ENCODE measurements around the gene ARSG. TPM values are rescaled to one million over a fixed set of nuclear protein-coding genes. Genes with fewer than 3 reads are reported as not detected.

ARSG gene
- total and polyA plus RNA-seq, 12 donors: 0.95 to 6.2 (median 3.5) TPM

- Histone ChIP-seq H3K9me3 (peaks cover 0 to 11% (median 4%) of the 10 kb centered on the region in 11 donors), H3K4me3 (no peak overlapping the region), H3K27me3 (no peaks in the 10 kb centered on the region), H3K36me3 (no peaks in the 10 kb centered on the region), H3K4me1 (peaks cover 0 to 35% (median 18%) of the 10 kb centered on the region in 9 donors), H3K27ac (peak overlapping the region in 7 of 10 donors; percentile 35 to 80 (median 59))
- WGBS, 2 donors: 54 to 55% methylated on average over 7 of the region's 7 CpGs
- ATAC-seq: no peak
- DNase-seq: no peak
- intact Hi-C loops (cut with DNase I): loop anchor here in 5 of 10 donors (5.0 to 10.0 kb wide), 4 partner anchors 45 to 135 kb away; partner anchors contain the start of genes ARSG (in 1 of the 5) and SLC16A6 (in 1 of the 5)
- no peak for TF ChIP-seq CTCF (IDR thresholded peaks at IDR 0.05)
These were observed 105.8 kb downstream of the ARSG start for GRCh38 chr17:68397108-68397536.

GRCh38 chr17:68398691-68399637 is 107.7 kb downstream of the ARSG start:
- DNase-seq: peak; percentile 50 to 59
- peak; percentile 52 to 86 (median 69) for ATAC-seq
- H3K27ac ChIP-seq: peak overlapping the region in 6 of 10 donors; percentile 3 to 50 (median 41)
- no peak overlapping the region for H3K4me3 ChIP-seq
- H3K27me3 ChIP-seq: no peaks in the 10 kb centered on the region
- 17 to 22% methylated on average over 11 of the region's 11 CpGs for WGBS, 2 donors
- peaks cover 0 to 11% (median 4%) of the 10 kb centered on the region in 11 donors for H3K9me3 ChIP-seq
- H3K36me3 ChIP-seq: no peaks in the 10 kb centered on the region
- H3K4me1 ChIP-seq: peaks cover 0 to 35% (median 18%) of the 10 kb centered on the region in 9 donors
- TF ChIP-seq CTCF (IDR thresholded peaks at IDR 0.05): peak; percentile 52 to 87 (median 75)
- intact Hi-C loops (cut with DNase I): loop anchor here in 8 of 10 donors (2.0 to 10.0 kb wide), 5 partner anchors 47 to 137 kb away; partner anchors contain the start of genes ARSG (in 1 of the 8) and SLC16A6 (in 1 of the 8)

GRCh38 chr17:68399638-68400403 is 108.5 kb downstream of the ARSG start:
- intact Hi-C loops (cut with DNase I): loop anchor here in 9 of 10 donors (2.0 to 10.0 kb wide), 6 partner anchors 48 to 138 kb away; partner anchors contain the start of genes ARSG (in 1 of the 9) and SLC16A6 (in 1 of the 9)
- DNase-seq (no peak), ATAC-seq (peak in 7 of 8 donors; percentile 15 to 49 (median 32))
- peak overlapping the region in 6 of 10 donors; percentile 37 to 50 (median 44) for H3K27ac ChIP-seq
- H3K4me3 ChIP-seq: no peak overlapping the region
- H3K27me3 ChIP-seq: no peaks in the 10 kb centered on the region
- H3K4me1 ChIP-seq: peaks cover 0 to 35% (median 18%) of the 10 kb centered on the region in 9 donors
- no peaks in the 10 kb centered on the region for H3K36me3 ChIP-seq
- 42 to 51% methylated on average over 19 of the region's 19 CpGs for WGBS, 2 donors
- no peak for TF ChIP-seq CTCF (IDR thresholded peaks at IDR 0.05)
- H3K9me3 ChIP-seq: peaks cover 0 to 13% (median 2%) of the 10 kb centered on the region in 11 donors

- no peak for TF ChIP-seq CTCF (IDR thresholded peaks at IDR 0.05)
- no peak overlapping the region for H3K4me3 ChIP-seq
- ATAC-seq (no peak), DNase-seq (no peak)
- H3K4me1 ChIP-seq: peaks cover 0 to 35% (median 18%) of the 10 kb centered on the region in 9 donors
- H3K36me3 ChIP-seq: no peaks in the 10 kb centered on the region
- peak overlapping the region in 5 of 10 donors; percentile 37 to 50 (median 47) for H3K27ac ChIP-seq
- peaks cover 0 to 13% (median 2%) of the 10 kb centered on the region in 11 donors for H3K9me3 ChIP-seq
- intact Hi-C loops (cut with DNase I): loop anchor here in 2 of 10 donors (5.0 to 10.0 kb wide), 2 partner anchors 126 to 138 kb away; no protein-coding TSS in a partner anchor
- H3K27me3 ChIP-seq: no peaks in the 10 kb centered on the region
- WGBS, 2 donors: 78 to 93% methylated on average over 4 of the region's 4 CpGs
These were observed 109.1 kb downstream of the ARSG start for GRCh38 chr17:68400404-68400735.
